ENCODE data around the gene WIPF1. TPM values are rescaled to one million over a fixed set of nuclear protein-coding genes. Genes with fewer than 3 reads are reported as not detected.

WIPF1 gene
- polyA plus RNA-seq, 1 donor from 2014 or later: 0.25 TPM

DNA sequence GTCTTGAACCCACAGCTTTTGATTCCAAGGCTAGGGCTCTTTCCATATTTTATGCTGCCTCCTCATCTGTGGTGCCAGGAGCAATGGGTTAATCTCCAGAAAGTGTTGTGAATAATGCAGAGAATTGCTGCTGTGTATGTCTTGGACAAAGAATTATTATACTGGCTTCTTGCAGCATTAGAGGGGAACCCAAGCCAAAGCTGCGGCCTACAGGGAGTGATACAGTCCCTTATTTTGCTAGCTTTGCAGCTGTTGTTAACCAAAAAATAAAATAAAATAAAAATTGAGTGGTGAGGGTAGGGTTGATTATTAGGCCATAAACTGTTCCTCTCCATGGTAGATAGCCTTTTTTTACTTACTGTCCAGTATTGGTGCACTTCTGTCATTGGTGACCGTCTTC, 16.7 kb downstream of the WIPF1 start:
- Histone ChIP-seq H4K20me1 (ENCODE audit: insufficient read depth) (no peaks in the 10 kb centered on the region), H2AFZ (ENCODE audit: low read depth, low read length) (no peak overlapping the region), H3K27me3 (ENCODE audit: insufficient read depth, low read depth, low read length) (no peaks in the 10 kb centered on the region), H3K4me3 (ENCODE audit: low read length) (no peak overlapping the region), H3K4me2 (ENCODE audit: low read length) (no peak overlapping the region), H3F3A (ENCODE audit: insufficient read depth, low read length, poor library complexity, severe bottlenecking) (no peaks in the 10 kb centered on the region), H3K79me2 (replicated peaks; ENCODE audit: insufficient read depth, low read length) (no peaks in the 10 kb centered on the region), H3K9ac (ENCODE audit: low read length) (no peak overlapping the region), H3K36me3 (ENCODE audit: insufficient read depth, low read length) (no peaks in the 10 kb centered on the region), H3K9me2 (ENCODE audit: insufficient read depth, low read length) (no peaks in the 10 kb centered on the region), H3K9me3 (ENCODE audit: low read length) (no peaks in the 10 kb centered on the region), H3K27ac (ENCODE audit: low read length) (no peak overlapping the region)
- TF ChIP-seq, protein P1, sequence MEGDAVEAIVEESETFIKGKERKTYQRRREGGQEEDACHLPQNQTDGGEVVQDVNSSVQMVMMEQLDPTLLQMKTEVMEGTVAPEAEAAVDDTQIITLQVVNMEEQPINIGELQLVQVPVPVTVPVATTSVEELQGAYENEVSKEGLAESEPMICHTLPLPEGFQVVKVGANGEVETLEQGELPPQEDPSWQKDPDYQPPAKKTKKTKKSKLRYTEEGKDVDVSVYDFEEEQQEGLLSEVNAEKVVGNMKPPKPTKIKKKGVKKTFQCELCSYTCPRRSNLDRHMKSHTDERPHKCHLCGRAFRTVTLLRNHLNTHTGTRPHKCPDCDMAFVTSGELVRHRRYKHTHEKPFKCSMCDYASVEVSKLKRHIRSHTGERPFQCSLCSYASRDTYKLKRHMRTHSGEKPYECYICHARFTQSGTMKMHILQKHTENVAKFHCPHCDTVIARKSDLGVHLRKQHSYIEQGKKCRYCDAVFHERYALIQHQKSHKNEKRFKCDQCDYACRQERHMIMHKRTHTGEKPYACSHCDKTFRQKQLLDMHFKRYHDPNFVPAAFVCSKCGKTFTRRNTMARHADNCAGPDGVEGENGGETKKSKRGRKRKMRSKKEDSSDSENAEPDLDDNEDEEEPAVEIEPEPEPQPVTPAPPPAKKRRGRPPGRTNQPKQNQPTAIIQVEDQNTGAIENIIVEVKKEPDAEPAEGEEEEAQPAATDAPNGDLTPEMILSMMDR (IDR thresholded peaks at IDR 0.05; ENCODE audit: poor library complexity, severe bottlenecking): no peak
- no peak for TF ChIP-seq EP300 (conservative IDR thresholded peaks at IDR 0.05; ENCODE audit: poor library complexity, severe bottlenecking)

DNA sequence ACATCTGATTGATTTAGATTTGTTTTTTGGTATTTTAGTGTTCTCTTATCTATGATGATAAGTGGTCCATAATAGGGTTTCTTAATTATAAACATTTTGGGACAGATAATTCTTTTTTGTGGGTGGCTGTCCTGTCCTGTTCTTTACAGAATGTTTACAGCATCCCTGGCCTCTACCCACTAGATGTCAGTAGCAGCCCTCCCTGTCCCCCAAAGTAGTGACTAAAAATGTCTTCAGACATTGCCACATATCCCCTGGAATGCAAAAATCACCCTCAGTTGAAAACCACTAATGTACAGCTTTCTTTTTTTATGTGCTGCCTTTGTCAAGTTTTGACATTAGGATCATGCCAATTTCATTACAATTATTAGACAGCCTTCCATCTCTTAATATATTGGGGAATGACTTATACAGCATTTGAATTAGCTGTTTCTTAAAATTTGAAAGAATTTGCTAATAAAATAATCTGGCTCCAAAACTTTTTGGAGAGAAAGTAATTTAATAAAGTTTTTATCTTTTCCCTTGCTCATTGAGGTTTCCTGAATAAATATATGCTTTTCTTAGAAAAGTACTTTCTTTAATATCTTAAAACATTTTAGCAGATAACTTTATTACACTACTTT, 19.5 kb downstream of the WIPF1 start:
- H3K9me2 ChIP-seq (ENCODE audit: insufficient read depth, low read length): no peaks in the 10 kb centered on the region
- H4K20me1 ChIP-seq (ENCODE audit: insufficient read depth): no peaks in the 10 kb centered on the region
- H3K27me3 ChIP-seq (ENCODE audit: insufficient read depth, low read depth, low read length): no peaks in the 10 kb centered on the region
- H3K4me3 ChIP-seq (ENCODE audit: low read length): no peak overlapping the region
- H2AFZ ChIP-seq (ENCODE audit: low read depth, low read length): no peak overlapping the region
- H3F3A ChIP-seq (ENCODE audit: insufficient read depth, low read length, poor library complexity, severe bottlenecking): no peaks in the 10 kb centered on the region
- TF ChIP-seq RAD21 (conservative IDR thresholded peaks at IDR 0.05): no peak
- no peak overlapping the region for H3K9ac ChIP-seq (ENCODE audit: low read length)
- no peaks in the 10 kb centered on the region for H3K36me3 ChIP-seq (ENCODE audit: insufficient read depth, low read length)
- no peaks in the 10 kb centered on the region for H3K9me3 ChIP-seq (ENCODE audit: low read length)
- no peaks in the 10 kb centered on the region for H3K79me2 ChIP-seq (replicated peaks; ENCODE audit: insufficient read depth, low read length)
- H3K4me2 ChIP-seq (ENCODE audit: low read length): no peak overlapping the region
- no peak overlapping the region for H3K27ac ChIP-seq (ENCODE audit: low read length)

DNA sequence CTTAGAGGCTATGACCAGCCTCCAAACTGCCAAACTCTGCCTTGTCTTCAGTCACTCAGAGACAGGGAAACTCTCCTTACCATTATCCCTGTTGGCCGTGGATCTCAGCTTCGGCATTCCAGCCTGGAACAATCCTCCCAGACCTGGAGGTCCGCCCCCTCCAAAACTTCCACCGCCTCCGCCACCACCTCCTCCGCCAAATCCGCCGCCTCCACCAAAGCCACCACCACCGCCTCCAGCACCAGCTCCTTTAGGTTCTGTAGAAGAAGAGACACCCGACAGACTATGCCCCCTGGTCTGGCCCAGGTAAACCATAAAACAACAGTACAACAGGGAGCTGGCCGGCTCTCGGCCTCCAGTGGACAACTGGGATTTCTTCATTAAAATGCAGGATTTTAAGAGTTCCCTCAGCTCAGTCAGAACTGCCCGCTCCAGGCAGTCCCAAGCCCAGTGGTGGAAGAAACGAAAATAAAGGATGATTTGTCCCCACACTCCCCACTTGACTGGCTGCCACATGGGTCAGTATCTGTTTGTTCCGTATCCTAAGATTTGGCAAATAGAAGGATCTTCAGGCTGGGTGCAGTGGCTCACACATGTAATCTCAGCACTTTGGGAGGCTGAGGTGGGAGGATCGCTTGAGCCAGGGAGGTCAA, 22.4 kb downstream of the WIPF1 start:
- no peak overlapping the region for H3K27ac ChIP-seq (ENCODE audit: low read length)
- no peaks in the 10 kb centered on the region for H3K27me3 ChIP-seq (ENCODE audit: insufficient read depth, low read depth, low read length)
- no peaks in the 10 kb centered on the region for H3F3A ChIP-seq (ENCODE audit: insufficient read depth, low read length, poor library complexity, severe bottlenecking)
- no peaks in the 10 kb centered on the region for H3K79me2 ChIP-seq (replicated peaks; ENCODE audit: insufficient read depth, low read length)
- no peaks in the 10 kb centered on the region for H3K9me3 ChIP-seq (ENCODE audit: low read length)
- no peaks in the 10 kb centered on the region for H4K20me1 ChIP-seq (ENCODE audit: insufficient read depth)
- no peak for TF ChIP-seq SMC3 (conservative IDR thresholded peaks at IDR 0.05; ENCODE audit: poor library complexity)
- TF ChIP-seq EZH2 (IDR thresholded peaks at IDR 0.05; ENCODE audit: borderline replicate concordance, insufficient read depth, low read length, poor library complexity, severe bottlenecking): no peak
- no peak for TF ChIP-seq TAF1 (IDR thresholded peaks at IDR 0.05; ENCODE audit: low read depth)
- no peak for TF ChIP-seq EP300 (conservative IDR thresholded peaks at IDR 0.05; ENCODE audit: poor library complexity, severe bottlenecking)
- no peak for TF ChIP-seq MXI1 (conservative IDR thresholded peaks at IDR 0.05; ENCODE audit: poor library complexity, severe bottlenecking)
- TF ChIP-seq POLR2AphosphoS5 (IDR thresholded peaks at IDR 0.05): no peak
- TF ChIP-seq, protein P1 (IDR thresholded peaks at IDR 0.05; ENCODE audit: poor library complexity, severe bottlenecking): no peak
- TF ChIP-seq RAD21 (conservative IDR thresholded peaks at IDR 0.05): no peak
- no peaks in the 10 kb centered on the region for H3K9me2 ChIP-seq (ENCODE audit: insufficient read depth, low read length)
- no peak overlapping the region for H3K4me2 ChIP-seq (ENCODE audit: low read length)
- H3K36me3 ChIP-seq (ENCODE audit: insufficient read depth, low read length): no peaks in the 10 kb centered on the region
- no peak overlapping the region for H3K9ac ChIP-seq (ENCODE audit: low read length)
- no peak overlapping the region for H3K4me3 ChIP-seq (ENCODE audit: low read length)
- H2AFZ ChIP-seq (ENCODE audit: low read depth, low read length): no peak overlapping the region
